ENCODE data around the gene POLR3A.

- TF ChIP-seq, protein P1, sequence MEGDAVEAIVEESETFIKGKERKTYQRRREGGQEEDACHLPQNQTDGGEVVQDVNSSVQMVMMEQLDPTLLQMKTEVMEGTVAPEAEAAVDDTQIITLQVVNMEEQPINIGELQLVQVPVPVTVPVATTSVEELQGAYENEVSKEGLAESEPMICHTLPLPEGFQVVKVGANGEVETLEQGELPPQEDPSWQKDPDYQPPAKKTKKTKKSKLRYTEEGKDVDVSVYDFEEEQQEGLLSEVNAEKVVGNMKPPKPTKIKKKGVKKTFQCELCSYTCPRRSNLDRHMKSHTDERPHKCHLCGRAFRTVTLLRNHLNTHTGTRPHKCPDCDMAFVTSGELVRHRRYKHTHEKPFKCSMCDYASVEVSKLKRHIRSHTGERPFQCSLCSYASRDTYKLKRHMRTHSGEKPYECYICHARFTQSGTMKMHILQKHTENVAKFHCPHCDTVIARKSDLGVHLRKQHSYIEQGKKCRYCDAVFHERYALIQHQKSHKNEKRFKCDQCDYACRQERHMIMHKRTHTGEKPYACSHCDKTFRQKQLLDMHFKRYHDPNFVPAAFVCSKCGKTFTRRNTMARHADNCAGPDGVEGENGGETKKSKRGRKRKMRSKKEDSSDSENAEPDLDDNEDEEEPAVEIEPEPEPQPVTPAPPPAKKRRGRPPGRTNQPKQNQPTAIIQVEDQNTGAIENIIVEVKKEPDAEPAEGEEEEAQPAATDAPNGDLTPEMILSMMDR (IDR thresholded peaks at IDR 0.05), result no peak
- TF ChIP-seq POLR2A (IDR thresholded peaks at IDR 0.05), result no peak
Observed at GRCh38 chr10:77927402-77928246, 101.7 kb downstream of the POLR3A start.

Measured in right lobe of liver (tissue), 4 donors.